Measurements from ENCODE around the gene CST5.

The CST5 gene

GRCh38 chr20:23835716-23836115, 43.8 kb downstream of the CST5 start:
- no peak for DNase-seq

GRCh38 chr20:23832775-23833513, 46.6 kb downstream of the CST5 start:
- DNase-seq = no peak

- peak; percentile 67 for DNase-seq
These were observed 47.6 kb downstream of the CST5 start for GRCh38 chr20:23831961-23832360.

- peak; percentile 47 for DNase-seq
These were observed 53.0 kb downstream of the CST5 start, which contains the start of gene CST2 for GRCh38 chr20:23826541-23827021. Gene CST2, minus strand, starts transcription at chr20:23826729. Its CDS starts 69 bp downstream, at chr20:23826660.
